SKM-1 (cell line): ENCODE measurements around the gene SRD5A3.

ENCODE experiments used
- DNase-seq: peaks from one replicate; lab custom pipeline; 2025; ENCODE audit not compliant: unreplicated experiment; lab: John Stamatoyannopoulos, UW

Gene SRD5A3

GRCh38 chr4:55372259-55372658, 26.2 kb downstream of the SRD5A3 start:
- no peak for DNase-seq

GRCh38 chr4:55373461-55373860, 27.4 kb downstream of the SRD5A3 start:
- no peak for DNase-seq

- DNase-seq: no peak
Observed at GRCh38 chr4:55376698-55377097, 30.7 kb downstream of the SRD5A3 start.

GRCh38 chr4:55378617-55379467, 32.8 kb downstream of the SRD5A3 start:
- no peak for DNase-seq

- DNase-seq: no peak
Observed at GRCh38 chr4:55380576-55380975, 34.5 kb downstream of the SRD5A3 start.

GRCh38 chr4:55381502-55381901, 35.5 kb downstream of the SRD5A3 start:
- DNase-seq: no peak

- no peak for DNase-seq
Observed at GRCh38 chr4:55382488-55383003, 36.5 kb downstream of the SRD5A3 start.

GRCh38 chr4:55385201-55385649, 39.2 kb downstream of the SRD5A3 start:
- DNase-seq: no peak

- DNase-seq: peak; percentile 3
Observed at GRCh38 chr4:55386073-55386472, 40.0 kb downstream of the SRD5A3 start.

- DNase-seq: no peak
Observed at GRCh38 chr4:55386840-55387239, 40.8 kb downstream of the SRD5A3 start.

GRCh38 chr4:55393461-55394320, 47.6 kb downstream of the SRD5A3 start:
- DNase-seq: no peak

- DNase-seq: no peak
Observed at GRCh38 chr4:55395218-55395528, 49.1 kb downstream of the SRD5A3 start.

GRCh38 chr4:55395529-55396307, 49.7 kb downstream of the SRD5A3 start, which contains the start of gene TMEM165:
Gene TMEM165, plus strand, starts transcription at chr4:55395957. Its CDS starts 233 bp downstream, at chr4:55396190.
- peak; percentile 89 for DNase-seq

- no peak for DNase-seq
Observed at GRCh38 chr4:55396308-55397125, 50.5 kb downstream of the SRD5A3 start.

GRCh38 chr4:55397126-55397436, 51.0 kb downstream of the SRD5A3 start:
- no peak for DNase-seq

- DNase-seq: peak; percentile 56
Observed at GRCh38 chr4:55397520-55398321, 51.7 kb downstream of the SRD5A3 start.

- DNase-seq: no peak
Observed at GRCh38 chr4:55398461-55398860, 52.4 kb downstream of the SRD5A3 start.

GRCh38 chr4:55398966-55399365, 52.9 kb downstream of the SRD5A3 start:
- no peak for DNase-seq

- DNase-seq: no peak
Observed at GRCh38 chr4:55399581-55399980, 53.5 kb downstream of the SRD5A3 start.
